ENCODE data around the gene COL5A1.
"Not testable (repeated sequence)": the region's sequence is repeated elsewhere in the genome, so short reads cannot be mapped to it uniquely, and the experiment has no call there.

COL5A1 gene

DNA sequence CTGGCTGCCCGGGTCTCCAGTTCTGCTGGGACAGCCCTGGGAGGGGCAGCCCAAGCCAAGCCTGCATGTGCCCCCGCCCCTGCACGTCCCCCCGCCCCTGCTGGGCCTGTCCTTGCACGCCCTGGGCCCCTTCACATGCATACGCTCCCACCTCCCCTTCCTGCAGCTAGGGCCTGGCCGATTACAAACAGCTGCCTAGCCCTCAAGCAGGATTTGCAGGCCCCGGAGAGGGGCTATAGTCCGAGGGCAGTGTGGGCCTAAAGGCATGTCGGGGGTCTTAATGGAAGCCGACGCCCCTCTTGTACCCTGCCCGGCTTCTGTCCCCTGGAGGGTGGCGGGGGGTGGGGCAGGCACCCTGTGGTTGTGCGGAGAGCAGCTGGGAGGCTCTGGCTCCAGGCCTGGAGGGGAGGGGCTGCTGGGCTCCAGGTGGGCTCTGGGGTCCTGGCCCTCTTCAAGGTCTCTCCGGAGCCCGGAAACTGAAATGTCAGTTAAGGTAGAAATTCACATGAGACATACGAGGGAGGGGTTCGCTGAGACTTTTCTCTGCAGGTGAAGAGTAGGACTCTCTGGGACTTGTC, 16.9 kb downstream of the COL5A1 start:
- no peak for DNase-seq

GRCh38 chr9:134659688-134660131, 18.1 kb downstream of the COL5A1 start:
- no peak for DNase-seq

DNA sequence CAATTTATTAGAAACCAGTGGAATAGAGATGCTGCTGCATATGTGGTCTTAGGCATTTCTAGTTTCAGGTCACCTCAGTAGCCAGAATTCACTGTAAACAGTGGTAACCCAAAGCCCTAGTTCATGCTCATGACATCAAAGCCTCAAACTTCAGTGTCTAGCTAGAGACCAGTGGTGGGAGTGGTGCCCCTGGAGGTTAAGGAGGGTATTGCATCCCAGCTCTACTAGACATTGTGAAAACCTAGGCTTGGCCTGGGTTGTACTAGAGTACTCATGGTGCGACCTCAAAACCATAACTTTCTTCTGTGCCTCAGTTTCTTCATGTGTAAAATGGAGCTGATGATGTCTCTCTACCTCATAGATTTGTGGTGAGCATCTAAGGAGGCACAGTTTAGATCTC, 18.8 kb downstream of the COL5A1 start:
- DNase-seq = no peak

GRCh38 chr9:134661299-134661698, 19.7 kb downstream of the COL5A1 start:
- no peak for DNase-seq

DNA sequence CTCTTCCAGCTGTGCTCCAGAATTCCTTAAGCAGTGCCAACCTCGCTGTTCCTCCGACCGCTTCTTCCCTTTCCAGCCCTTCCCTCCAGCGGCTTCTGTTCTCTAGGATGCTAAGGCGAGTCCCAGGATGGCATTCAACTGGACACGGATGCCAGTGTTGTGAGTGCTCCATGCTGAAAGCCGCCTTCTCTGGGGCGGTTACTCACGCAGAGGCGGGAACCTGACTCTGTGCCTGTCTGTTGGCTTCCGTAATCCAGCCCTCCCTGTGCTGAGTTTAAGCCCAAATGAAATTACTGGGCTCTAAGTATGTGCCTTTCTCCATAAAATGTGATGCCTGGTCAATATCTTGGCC, 20.2 kb downstream of the COL5A1 start:
- DNase-seq = no peak

DNA sequence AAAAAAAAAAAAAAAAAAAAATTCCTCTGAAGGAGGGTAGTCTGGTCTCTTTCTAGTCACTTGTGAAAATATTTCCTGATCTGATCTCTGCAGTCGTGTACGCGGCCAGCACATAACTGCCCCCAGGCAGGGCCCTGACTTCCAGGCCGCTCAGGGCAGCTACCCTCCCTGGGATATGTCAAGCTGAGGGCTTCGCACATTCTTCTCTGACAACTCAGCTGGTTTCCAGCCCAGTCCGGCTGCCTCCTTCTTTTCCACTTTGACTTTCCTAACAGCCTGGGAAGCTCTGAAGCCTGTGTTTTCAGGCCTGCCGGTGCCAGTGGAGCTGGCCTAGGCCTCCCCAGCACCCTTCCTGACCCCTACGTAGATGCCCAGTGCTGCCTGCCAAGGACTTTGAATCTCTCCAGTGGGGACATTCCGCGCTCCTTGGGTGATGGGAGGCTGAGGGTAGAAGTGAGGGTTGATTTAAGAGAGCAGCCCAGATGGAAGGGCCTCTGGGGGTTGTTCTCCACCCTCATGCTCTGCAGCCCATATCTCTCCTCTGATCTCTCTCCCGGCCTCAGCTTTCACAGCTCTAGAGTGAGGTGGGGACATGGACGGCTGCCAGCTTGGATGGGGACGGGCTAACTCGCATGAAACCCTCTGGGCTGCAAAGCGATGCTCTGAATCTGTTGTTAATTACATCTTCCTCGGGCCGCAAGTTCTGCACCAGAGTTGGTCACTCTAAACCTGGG, 20.7 kb downstream of the COL5A1 start:
- DNase-seq = no peak

DNA sequence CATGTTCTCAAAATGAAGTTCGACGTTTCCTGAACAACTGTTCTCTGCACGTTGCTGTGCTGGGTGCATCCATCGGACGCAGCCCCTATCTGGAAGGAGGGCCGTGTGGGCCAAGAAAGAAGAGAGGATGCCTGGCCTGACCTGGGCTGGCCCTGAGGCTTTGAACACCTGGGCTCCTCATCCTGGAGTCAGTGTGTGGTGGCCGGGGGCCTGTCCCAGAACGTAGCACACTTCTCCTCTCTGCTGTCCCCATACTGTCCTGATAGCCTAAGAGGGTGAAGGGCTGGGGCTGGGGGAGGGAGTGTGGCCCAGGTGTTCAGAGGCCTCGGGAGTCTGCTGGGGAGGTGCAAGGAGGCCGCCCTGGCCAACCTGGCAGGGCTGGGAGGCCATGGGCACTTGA, 21.5 kb downstream of the COL5A1 start:
- DNase-seq = no peak

GRCh38 chr9:134663753-134664415, 22.3 kb downstream of the COL5A1 start:
- DNase-seq = no peak

DNA sequence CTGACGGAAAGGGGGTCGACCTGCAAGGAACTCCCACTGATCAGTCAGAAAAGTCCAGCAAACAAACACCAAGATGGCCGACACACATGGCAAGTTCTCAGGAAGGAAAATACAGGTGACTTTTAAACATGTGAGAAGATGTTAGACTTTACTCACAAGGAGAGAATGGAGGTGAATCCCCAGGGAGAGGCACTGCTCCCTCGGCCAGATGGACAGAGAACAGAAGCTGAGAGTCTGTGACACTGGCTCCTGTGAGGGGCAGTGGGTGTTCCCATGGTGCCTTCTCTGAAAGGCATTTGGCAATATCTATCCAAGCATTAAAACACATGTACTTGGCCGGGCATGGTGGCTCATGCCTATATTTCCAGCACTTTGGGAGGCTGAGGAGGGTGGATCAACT, 22.8 kb downstream of the COL5A1 start:
- DNase-seq = no peak

DNA sequence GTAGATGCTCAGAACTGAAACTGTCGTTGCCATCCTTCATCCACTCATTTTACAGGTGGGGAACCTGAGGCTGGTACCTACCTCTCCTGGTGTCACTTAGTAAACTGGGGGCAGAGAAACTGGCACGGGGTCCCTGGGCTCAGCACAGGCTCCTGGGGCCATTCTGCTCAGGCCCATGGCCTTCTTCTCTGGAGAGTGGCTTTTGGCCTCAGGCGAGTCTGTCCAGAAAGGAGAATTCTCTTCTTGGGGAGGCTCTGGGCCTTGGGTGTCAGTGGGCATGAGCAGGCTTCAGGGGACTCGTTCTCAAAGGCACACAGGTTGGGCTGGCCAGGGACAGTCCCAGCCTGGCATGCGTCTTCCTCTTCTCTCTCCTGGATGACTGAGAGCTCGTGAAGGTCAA, 24.6 kb downstream of the COL5A1 start:
- no peak for DNase-seq

DNA sequence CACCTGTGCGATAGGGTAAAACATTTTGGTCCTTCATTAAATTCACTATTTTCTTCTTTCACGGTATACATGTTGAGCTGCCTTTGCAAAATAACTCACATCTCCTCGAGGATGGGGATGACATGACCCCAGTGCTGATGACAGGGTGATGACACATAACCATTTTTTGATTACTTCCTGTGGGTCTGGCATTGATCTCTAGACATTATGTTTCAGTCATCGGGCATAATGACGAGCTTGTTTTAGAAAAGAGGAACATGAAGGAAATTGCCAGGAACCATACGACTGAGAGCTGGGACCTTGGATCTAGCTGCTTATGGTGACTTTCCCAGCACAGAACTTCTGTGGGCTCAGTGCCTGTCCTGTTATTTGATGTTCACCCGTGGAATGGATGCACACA, 25.2 kb downstream of the COL5A1 start:
- DNase-seq = no peak

DNA sequence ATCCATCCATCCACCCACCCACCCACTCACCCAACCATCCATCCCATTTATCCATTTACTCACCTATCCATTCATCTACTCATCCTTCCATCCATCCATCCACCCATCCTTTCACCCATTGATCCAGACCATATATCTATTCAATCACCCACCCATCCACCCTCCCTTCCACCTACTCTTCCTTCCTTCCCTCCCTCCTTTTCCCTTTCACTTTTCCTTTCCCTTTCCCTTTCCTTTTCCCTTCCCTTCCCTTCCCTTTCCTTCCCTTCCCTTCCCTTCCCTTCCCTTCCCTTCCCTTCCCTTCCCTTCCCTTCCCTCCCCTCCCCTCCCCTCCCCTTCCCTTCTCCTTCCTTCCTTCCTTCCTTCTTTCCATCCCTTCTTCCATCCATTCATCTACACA, 27.4 kb downstream of the COL5A1 start:
- not testable (repeated sequence) for DNase-seq

DNA sequence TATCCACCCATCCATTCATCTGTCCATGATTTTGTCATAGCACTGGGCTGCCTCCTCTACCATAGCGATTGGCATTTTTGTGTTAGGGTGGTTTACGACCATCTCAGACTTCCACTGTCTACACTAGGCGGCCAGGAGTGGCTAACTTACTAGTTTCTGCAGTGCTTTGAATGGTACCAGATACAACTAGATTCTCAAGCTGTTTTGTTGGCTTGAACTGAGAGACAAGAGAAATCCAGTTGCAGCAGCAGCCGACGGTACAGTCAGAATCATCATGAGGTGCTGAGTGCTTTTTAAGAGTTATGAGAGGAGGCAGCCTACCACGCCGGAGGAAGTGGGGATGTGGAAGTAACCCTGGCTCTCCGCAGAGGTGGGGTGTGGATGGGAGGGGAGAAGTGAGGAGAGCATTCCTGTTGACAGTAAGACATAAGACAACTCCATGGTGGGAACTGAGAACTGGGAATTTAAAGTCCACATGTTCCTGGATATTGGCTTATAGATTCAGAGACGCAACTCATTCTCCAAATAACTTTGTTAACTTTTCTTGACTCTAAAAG, 27.9 kb downstream of the COL5A1 start:
- DNase-seq = no peak

DNA sequence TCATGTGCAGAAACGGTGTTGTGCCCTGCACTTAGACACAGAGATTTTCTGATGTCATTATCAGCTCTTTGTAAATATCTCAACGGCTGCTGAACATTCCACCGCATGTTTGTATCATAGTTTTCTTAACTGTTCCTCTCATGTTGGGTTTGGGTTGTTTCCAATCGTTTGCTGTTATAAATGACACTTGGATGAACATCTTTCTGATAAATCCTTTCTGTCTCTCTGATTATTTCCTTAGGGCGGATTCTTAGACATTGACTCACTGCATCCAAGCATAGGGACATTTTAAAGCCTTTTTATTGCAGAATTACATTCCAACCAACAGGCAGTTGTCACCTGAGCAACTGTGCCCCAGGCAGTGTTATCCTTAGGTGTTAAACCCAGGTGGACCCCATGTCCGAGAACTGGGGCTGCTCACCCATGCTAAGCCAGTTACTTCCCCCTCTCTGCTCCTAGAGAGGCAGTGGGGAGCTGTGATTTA, 28.5 kb downstream of the COL5A1 start:
- no peak for DNase-seq

- DNase-seq = no peak
Measured at GRCh38 chr9:134670851-134671281, 29.3 kb downstream of the COL5A1 start.

GRCh38 chr9:134671341-134672113, 29.9 kb downstream of the COL5A1 start:
- no peak for DNase-seq

- DNase-seq = no peak
Measured at GRCh38 chr9:134676361-134676760, 34.8 kb downstream of the COL5A1 start.

GRCh38 chr9:134676886-134677285, 35.3 kb downstream of the COL5A1 start:
- no peak for DNase-seq

DNA sequence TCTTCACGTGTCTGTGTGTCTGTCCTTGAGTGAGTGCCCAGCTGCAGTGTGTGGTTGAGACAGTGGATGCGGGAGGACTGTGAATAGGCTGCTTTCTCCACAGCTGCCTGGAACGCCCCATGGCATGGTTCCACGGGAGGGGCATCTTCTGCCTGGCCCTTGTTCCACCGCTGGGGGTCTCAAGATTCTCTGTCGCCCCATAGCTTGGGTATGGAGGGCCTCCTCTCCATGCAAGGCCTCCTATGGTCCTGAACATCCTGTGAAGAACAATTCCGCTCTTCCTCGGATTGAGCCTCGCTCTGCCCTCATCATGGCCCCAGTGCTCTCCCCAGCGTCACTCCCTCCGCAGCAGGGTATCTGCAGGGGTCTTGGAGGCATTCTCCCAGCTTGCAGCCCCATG, 36.1 kb downstream of the COL5A1 start:
- no peak for DNase-seq

DNA sequence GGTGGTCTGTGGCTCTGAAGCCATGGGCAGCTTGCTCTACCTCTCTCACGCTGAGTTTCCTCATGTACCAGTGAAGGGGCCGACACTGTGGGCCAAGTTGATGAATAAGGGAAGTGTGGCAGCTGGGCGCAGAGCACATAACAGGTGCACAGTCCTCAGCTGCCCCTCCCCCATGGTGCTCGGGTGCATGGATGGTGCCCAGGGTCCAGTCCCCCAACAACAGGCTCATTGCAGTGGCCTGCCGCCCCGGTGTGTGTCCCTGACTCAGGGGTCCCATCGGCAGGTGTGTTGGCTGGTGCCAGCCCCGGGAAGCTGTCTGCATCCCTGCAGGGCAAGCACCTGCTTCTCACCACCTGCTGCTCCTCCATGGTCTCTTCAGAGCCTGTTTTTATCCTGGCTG, 36.6 kb downstream of the COL5A1 start:
- no peak for DNase-seq

GRCh38 chr9:134678666-134679443, 37.3 kb downstream of the COL5A1 start:
- DNase-seq = no peak

All from activated CD8-positive, alpha-beta memory T cell treated with anti-CD3 and anti-CD28 coated beads, Interleukin-2, amount 50 U/mL, for 48 hours (primary cell).